HFFc6 (cell line): ENCODE results near the gene CERS6. TPM values are rescaled to one million over a fixed set of nuclear protein-coding genes. Genes with fewer than 3 reads are reported as not detected.
"Not testable (repeated sequence)": the region's sequence is repeated elsewhere in the genome, so short reads cannot be mapped to it uniquely, and the experiment has no call there.

Experiments used
- DNase-seq: peaks from one replicate; pipeline ENCODE4 v3.0.0-alpha.2; 2018
- H3K27ac Mint-ChIP-seq: 2 replicates; pipeline ENCODE4 v1.8.0; 2020; ENCODE audit warnings: mild to moderate bottlenecking, mixed read lengths
- H3K27me3 Mint-ChIP-seq: 2 replicates; pipeline ENCODE4 v1.8.0; 2021; ENCODE audit warnings: mild to moderate bottlenecking, moderate library complexity, mixed read lengths; ENCODE audit not compliant: insufficient read depth
- H3K36me3 Mint-ChIP-seq: 2 replicates; pipeline ENCODE4 v1.8.0; 2021; ENCODE audit warnings: low read depth, mixed read lengths
- H3K4me1 Mint-ChIP-seq: 2 replicates; pipeline ENCODE4 v1.8.0; 2020; ENCODE audit warnings: low read depth, mixed read lengths
- H3K4me3 Mint-ChIP-seq: 2 replicates; pipeline ENCODE4 v1.8.0; 2020; ENCODE audit warnings: mild to moderate bottlenecking, moderate library complexity, mixed read lengths
- H3K9me3 Mint-ChIP-seq: 2 replicates; pipeline ENCODE4 v1.8.0; 2020; ENCODE audit warnings: mild to moderate bottlenecking, mixed read lengths
- CTCF ChIP-seq: fragments of 200-600 bp; sonication (generic); IDR thresholded peaks from 2 replicates; pipeline ENCODE4 v1.5.0; 2021; ENCODE audit warnings: antibody characterized with exemption, mild to moderate bottlenecking
- total RNA-seq, 6 experiments: library from RNA; stranded (reverse); fragmentation: NEBNext Ultra II Directional; extraction: Animal tissue kit (Norgen Biotek cat#: 25700); gene quantifications; 2 replicates in 1 of 6; 3 replicates in 5 of 6; pipeline ENCODE4 v1.2.3, GENCODE V29; 2021

CERS6 gene
- total RNA-seq, 6 experiments from 2014 or later, result 6.2 to 9.9 (median 7.5) TPM

- H3K36me3 Mint-ChIP-seq, result no peaks in the 10 kb centered on the region
- H3K27ac Mint-ChIP-seq, result no peak overlapping the region
- H3K9me3 Mint-ChIP-seq, result no peaks in the 10 kb centered on the region
- H3K27me3 Mint-ChIP-seq, result no peaks in the 10 kb centered on the region
- no peak for DNase-seq
- peaks cover under 1% of the 10 kb centered on the region; the same call in 1 of the 2 replicates for H3K4me1 Mint-ChIP-seq
- no peak for TF ChIP-seq CTCF
- H3K4me3 Mint-ChIP-seq, result no peak overlapping the region
These were observed 202.6 kb downstream of the CERS6 start for GRCh38 chr2:168658706-168659105.

GRCh38 chr2:168660870-168661862, 205.1 kb downstream of the CERS6 start:
- Mint-ChIP-seq H3K36me3 (no peaks in the 10 kb centered on the region), H3K4me3 (no peak overlapping the region), H3K9me3 (no peaks in the 10 kb centered on the region), H3K27ac (no peak overlapping the region), H3K27me3 (no peaks in the 10 kb centered on the region), H3K4me1 (peaks cover 11% of the 10 kb centered on the region)
- no peak for TF ChIP-seq CTCF
- DNase-seq, result no peak

- H3K27me3 Mint-ChIP-seq, result no peaks in the 10 kb centered on the region
- H3K9me3 Mint-ChIP-seq, result no peaks in the 10 kb centered on the region
- H3K4me1 Mint-ChIP-seq, result peaks cover 17% of the 10 kb centered on the region
- no peak for TF ChIP-seq CTCF
- no peak overlapping the region for H3K27ac Mint-ChIP-seq
- H3K36me3 Mint-ChIP-seq, result no peaks in the 10 kb centered on the region
- DNase-seq, result no peak
- no peak overlapping the region for H3K4me3 Mint-ChIP-seq
These were observed 205.8 kb downstream of the CERS6 start for GRCh38 chr2:168661863-168662256.

- no peak overlapping the region for H3K4me3 Mint-ChIP-seq
- no peaks in the 10 kb centered on the region for H3K9me3 Mint-ChIP-seq
- no peaks in the 10 kb centered on the region; the same call in 1 of the 2 replicates for H3K27me3 Mint-ChIP-seq
- no peak for TF ChIP-seq CTCF
- no peak overlapping the region for H3K27ac Mint-ChIP-seq
- no peaks in the 10 kb centered on the region for H3K36me3 Mint-ChIP-seq
- H3K4me1 Mint-ChIP-seq, result peaks cover 17% of the 10 kb centered on the region
- DNase-seq, result no peak
These were observed 206.7 kb downstream of the CERS6 start for GRCh38 chr2:168662651-168663208.

- Mint-ChIP-seq H3K4me1 (peaks cover 18% of the 10 kb centered on the region), H3K4me3 (peak overlapping the region; percentile 38; the same call in 1 of the 2 replicates), H3K27ac (peak overlapping the region; percentile 59), H3K27me3 (no peaks in the 10 kb centered on the region; the same call in 1 of the 2 replicates), H3K9me3 (no peaks in the 10 kb centered on the region), H3K36me3 (no peaks in the 10 kb centered on the region)
- TF ChIP-seq CTCF, result no peak
- peak; percentile 12 for DNase-seq
These were observed 207.9 kb downstream of the CERS6 start for GRCh38 chr2:168663993-168664392.

GRCh38 chr2:168664715-168665114, 208.6 kb downstream of the CERS6 start:
- not testable (repeated sequence) for DNase-seq, H3K27ac Mint-ChIP-seq, H3K27me3 Mint-ChIP-seq, H3K9me3 Mint-ChIP-seq, H3K36me3 Mint-ChIP-seq, H3K4me3 Mint-ChIP-seq
- peaks cover 24% of the 10 kb centered on the region for H3K4me1 Mint-ChIP-seq
